HG03442 (cell line): ENCODE data around the gene TCHP.

Source experiments
- ATAC-seq: cut with Tn5 transposase; IDR thresholded peaks from one replicate; pipeline ENCODE4 v1.9.1; 2021; ENCODE audit warnings: mild to moderate bottlenecking, moderate library complexity; ENCODE audit not compliant: unreplicated experiment

The TCHP gene

DNA sequence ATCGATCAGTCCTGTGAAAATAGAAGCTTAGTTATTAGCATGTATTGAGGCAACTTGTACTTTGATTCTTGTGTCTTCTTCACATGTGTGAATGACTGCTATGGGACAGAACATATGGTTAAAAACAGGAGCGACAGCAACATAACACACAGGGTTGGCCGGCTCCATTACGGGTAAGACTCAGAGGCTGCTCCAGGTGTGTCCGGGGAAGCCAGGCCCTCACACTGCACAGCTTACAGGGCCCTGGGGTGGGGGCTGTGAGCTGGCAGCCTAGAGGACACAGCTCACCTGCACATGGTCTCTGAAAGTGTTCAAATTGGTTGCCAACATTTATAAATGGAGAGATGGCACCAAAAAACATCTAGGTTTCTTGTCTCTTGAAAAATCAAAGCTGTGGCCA, 31.1 kb downstream of the TCHP start:
- no peak for ATAC-seq

DNA sequence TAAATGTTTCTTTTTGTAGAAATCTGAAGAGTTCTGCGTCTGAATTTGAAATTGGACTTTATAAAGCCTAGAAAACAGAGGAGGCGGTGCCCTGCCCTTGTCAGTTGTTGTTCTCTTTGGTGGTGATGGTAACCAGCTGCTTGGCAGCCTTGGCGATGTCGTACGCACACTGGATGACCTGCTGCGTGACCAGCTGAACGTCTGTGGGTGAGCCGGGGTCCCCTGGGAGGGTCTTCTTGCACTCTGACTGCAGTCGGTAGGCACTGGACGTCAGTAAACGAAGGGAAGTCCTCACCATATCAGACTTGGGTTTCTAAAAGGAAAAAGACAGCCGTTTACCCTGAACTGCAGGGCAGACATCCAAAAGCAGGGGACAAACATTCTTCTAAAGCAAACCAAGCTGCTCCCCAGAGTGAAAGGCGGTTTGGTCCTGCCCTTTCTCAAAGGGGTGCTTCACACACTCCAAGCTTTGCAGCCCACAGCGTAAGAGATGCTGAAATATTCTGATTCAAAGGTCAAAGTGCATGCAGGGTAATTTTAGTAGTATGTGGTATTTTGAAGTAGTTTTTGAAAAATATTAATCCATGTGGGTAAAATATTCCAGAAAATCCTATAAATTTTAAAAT, 32.9 kb downstream of the TCHP start:
- no peak for ATAC-seq

DNA sequence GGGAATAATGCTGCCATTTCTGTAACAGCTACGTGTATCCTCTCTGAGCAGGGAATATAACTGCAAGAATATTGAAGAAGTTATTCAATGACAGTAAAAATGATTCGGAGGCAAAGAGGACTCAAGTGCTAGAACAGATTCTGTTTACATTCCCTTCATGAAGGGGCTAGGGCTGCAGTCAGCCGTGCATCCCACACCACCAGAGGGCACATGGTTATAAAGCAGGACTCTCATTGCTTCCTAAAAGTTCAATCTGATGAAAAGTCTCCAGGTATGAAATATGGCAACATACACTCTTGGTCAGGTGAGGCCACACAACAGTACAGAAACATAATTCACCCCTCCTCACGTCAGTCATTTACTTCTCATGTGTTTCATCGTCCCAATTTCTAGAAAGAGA, 34.0 kb downstream of the TCHP start:
- ATAC-seq, result no peak

GRCh38 chr12:109937371-109937770, 37.3 kb downstream of the TCHP start:
- no peak for ATAC-seq

GRCh38 chr12:109938947-109939346, 38.9 kb downstream of the TCHP start:
- ATAC-seq, result no peak

GRCh38 chr12:109939504-109939903, 39.4 kb downstream of the TCHP start:
- no peak for ATAC-seq

- no peak for ATAC-seq
These were observed 40.4 kb downstream of the TCHP start for GRCh38 chr12:109940339-109940923.

GRCh38 chr12:109943811-109944210, 43.7 kb downstream of the TCHP start:
- ATAC-seq, result no peak

- no peak for ATAC-seq
These were observed 44.7 kb downstream of the TCHP start for GRCh38 chr12:109944561-109945359.

- no peak for ATAC-seq
These were observed 46.4 kb downstream of the TCHP start for GRCh38 chr12:109946505-109946904.

GRCh38 chr12:109946913-109947312, 46.8 kb downstream of the TCHP start:
- ATAC-seq, result no peak

- ATAC-seq, result no peak
These were observed 47.4 kb downstream of the TCHP start for GRCh38 chr12:109947521-109947920.

DNA sequence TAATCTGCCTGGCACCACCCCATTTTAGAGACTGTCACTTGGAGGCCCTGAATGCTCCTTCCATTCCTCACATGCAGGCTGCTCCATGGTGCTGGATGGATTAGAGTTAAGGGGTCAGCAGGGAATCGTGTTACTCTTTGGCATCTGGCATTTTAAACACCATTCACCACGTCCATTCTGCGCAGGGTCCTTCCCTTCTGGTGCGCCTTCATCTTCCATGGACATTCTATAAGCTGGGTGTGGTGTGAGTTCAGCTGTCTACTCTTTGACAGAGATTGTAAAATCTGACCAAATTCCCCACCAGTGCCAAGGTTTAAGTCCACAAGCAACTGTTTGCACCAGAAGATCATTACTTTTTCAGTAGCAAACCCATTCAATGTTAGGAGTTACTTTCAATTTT, 48.3 kb downstream of the TCHP start:
- no peak for ATAC-seq

DNA sequence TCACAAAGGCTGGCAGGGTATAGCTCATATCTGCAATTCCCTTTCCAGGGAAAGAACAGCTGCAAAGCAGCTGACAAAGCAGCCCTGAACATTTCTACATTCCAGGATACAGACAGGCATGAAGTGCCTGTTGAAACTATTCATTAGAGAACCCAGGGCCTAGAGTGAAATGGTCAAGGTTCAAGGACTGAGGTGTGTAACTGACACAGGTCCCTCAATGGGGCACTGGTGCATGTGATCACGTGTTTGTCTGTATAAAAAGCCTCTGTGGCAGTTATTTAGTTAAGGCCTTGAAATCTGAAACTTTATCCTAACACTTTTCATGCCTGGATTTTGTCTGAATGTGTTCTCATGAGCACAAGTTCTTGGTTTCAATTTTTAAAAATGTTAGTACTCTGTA, 49.0 kb downstream of the TCHP start:
- no peak for ATAC-seq

GRCh38 chr12:109950625-109951024, 50.6 kb downstream of the TCHP start:
- no peak for ATAC-seq

GRCh38 chr12:109951136-109951535, 51.1 kb downstream of the TCHP start:
- ATAC-seq, result no peak

GRCh38 chr12:109951751-109952150, 51.7 kb downstream of the TCHP start:
- no peak for ATAC-seq

DNA sequence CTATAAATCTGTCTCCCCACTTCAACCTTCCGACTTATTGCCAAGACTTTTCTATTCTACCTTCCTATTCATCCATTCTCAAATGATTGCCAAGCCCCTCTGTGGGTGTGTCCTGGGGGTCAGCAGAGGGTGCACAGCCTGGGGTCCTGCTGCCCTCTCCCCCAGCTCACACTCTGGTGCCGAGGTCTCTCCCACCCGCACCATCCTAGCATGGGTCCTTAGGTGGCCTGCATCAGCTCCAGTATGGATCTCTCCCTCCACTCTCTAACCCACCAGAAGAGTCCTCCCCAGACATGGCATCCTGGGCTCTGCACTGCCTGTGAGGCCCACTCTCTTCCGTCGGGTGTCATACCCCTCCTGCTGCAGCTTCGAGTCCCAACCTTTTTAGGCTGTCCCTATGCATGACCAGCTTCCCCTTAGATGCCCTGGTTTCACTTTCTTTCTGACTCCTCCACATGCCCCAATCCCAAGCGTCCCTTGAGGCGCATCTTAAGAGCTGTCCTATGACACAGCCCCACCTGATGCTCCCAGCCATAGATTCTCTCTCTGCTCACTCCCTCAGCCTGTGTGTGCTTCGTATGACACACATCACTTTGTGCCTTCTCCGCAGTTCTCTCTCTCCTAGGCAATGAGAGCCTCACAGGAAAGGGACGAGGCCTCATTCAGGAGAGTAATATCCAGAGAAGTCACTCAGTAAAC, 52.2 kb downstream of the TCHP start:
- ATAC-seq, result no peak

DNA sequence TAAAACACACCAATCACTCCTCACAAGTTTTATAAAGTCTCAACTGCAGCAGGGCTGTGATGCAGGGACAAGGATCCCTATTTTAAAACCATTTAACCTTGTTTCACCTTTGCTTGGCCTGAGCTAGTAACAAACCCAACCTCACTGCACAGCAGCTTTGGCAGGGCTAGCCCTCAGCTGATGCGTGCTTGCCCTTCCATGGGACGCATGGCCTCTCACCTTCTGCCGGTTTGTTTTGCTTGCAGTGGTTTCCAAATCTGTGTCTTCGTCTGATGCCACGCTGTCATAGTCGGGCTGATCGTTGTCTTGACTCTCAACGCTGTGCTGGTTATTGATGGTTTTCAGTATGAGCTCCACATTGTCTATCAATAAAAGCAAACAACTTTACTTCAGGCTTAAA, 52.8 kb downstream of the TCHP start:
- ATAC-seq, result no peak

GRCh38 chr12:109953656-109954055, 53.6 kb downstream of the TCHP start:
- ATAC-seq, result no peak

- no peak for ATAC-seq
These were observed 58.3 kb downstream of the TCHP start for GRCh38 chr12:109958374-109958773.
